Astrocyte of the spinal cord (primary cell): ENCODE measurements around the gene IER2.

Experiments used
- DNase-seq: peaks from one replicate; pipeline ENCODE4 v3.0.0; 2011; ENCODE audit warnings: low read depth, low spot score
- H3K4me3 ChIP-seq: 2 replicates; pipeline ENCODE4 v1.5.1; 2011; ENCODE audit warnings: low read depth, mild to moderate bottlenecking, low read length, moderate library complexity
- in situ Hi-C: cut with HindIII; loops from 2 replicates; pipeline ENCODE4 v1.10.0; 2017; ENCODE audit warnings: low sequenced_read_pairs
- TF ChIP-seq, protein P1 (sequence below): IDR thresholded peaks from 2 replicates; pipeline ENCODE4 v1.5.1; 2012; ENCODE audit warnings: low read depth, mild to moderate bottlenecking, low read length, inconsistent platforms

The IER2 gene

GRCh38 chr19:13150187-13150930 lies at the start of gene IER2, which contains the start of gene STX10:
Gene IER2, plus strand, starts transcription at chr19:13150411. Its CDS starts 2,776 bp downstream, at chr19:13153187.
Gene STX10, minus strand, starts transcription at chr19:13150375. Its CDS starts 202 bp downstream, at chr19:13150173.
- DNase-seq, result peak; percentile 94
- peak within 1 kb of the TSS; percentile 87 for H3K4me3 ChIP-seq
- in situ Hi-C loops, result no loop called here
- TF ChIP-seq, protein P1, sequence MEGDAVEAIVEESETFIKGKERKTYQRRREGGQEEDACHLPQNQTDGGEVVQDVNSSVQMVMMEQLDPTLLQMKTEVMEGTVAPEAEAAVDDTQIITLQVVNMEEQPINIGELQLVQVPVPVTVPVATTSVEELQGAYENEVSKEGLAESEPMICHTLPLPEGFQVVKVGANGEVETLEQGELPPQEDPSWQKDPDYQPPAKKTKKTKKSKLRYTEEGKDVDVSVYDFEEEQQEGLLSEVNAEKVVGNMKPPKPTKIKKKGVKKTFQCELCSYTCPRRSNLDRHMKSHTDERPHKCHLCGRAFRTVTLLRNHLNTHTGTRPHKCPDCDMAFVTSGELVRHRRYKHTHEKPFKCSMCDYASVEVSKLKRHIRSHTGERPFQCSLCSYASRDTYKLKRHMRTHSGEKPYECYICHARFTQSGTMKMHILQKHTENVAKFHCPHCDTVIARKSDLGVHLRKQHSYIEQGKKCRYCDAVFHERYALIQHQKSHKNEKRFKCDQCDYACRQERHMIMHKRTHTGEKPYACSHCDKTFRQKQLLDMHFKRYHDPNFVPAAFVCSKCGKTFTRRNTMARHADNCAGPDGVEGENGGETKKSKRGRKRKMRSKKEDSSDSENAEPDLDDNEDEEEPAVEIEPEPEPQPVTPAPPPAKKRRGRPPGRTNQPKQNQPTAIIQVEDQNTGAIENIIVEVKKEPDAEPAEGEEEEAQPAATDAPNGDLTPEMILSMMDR, result peak; percentile 57

DNA sequence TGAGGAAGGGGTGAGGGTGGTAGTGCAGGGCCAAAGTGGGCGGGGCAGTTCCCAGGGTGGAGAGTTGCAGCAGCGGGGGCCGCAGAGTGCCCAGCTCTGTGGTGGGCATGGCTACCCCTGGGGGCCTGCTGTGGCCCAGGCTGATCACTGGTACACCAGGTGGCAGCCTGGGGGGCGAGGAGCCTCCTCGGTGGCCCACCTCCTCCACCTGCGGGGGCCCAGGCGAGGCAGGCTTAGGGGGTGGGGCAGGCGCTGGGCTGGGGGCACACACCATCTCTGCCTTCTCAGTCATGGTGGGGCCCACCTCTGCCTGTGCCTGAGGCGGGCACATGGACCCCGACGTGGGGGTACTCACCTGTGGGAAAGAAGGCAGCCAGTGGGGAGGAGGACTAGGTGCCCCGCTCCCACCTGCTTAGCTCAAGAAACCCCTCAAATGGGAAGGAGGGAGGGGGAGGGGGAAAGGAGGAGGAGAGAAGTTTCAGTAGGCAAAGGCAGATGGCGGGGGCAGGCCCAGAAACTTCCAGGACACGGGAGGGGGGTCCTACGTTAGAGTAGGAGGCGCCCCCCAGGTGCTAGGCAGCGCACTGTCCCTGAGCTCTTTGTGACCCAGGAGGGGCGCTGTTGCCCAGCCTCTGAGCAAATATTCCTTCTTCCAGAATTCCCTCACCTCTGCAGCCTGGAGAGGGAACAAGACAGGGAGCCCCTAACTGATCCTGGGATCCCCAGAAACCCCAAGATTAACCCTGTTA lies 49.2 kb upstream of the IER2 start:
- TF ChIP-seq, protein P1, result peak; percentile 39
- in situ Hi-C loops, result no loop called here
- no peak for DNase-seq
- H3K4me3 ChIP-seq, result no peak overlapping the region

- TF ChIP-seq, protein P1, result no peak
- H3K4me3 ChIP-seq, result no peak overlapping the region
- in situ Hi-C loops, result no loop called here
- no peak for DNase-seq
Measured at GRCh38 chr19:13101590-13102415, 48.4 kb upstream of the IER2 start.

DNA sequence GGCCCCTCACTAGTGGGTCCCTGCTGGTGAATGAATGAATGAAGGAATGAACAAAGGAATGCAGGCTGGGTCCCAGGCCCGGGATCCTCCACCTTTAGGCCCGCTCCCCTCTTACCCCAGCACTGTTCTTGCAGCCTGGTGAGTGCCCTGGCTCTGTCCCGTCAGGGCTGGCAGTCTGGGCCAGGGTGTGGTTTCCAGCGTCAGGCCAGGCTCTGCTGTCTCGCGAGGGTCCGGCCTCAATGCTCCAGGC lies 47.9 kb upstream of the IER2 start:
- DNase-seq, result no peak
- TF ChIP-seq, protein P1, result no peak
- peak overlapping the region; percentile 0 for H3K4me3 ChIP-seq
- in situ Hi-C loops, result no loop called here

GRCh38 chr19:13102666-13103580 lies 47.3 kb upstream of the IER2 start, which contains the start of gene LYL1:
Gene LYL1, minus strand, starts transcription at chr19:13102858. Its CDS starts 1,687 bp downstream, at chr19:13101171.
- in situ Hi-C loops, result no loop called here
- TF ChIP-seq, protein P1, result no peak
- no peak for DNase-seq
- H3K4me3 ChIP-seq, result peak within 1 kb of the TSS; percentile 0
